Neural crest cell (in vitro differentiated cells): ENCODE measurements around the gene CACNA2D3. TPM values are rescaled to one million over a fixed set of nuclear protein-coding genes. Genes with fewer than 3 reads are reported as not detected.

ENCODE experiments used
- DNase-seq: peaks from one replicate; pipeline ENCODE4 v3.0.0; 2021; ENCODE audit warnings: low read depth, mixed read lengths, low spot score
- H3K27ac Mint-ChIP-seq: one replicate; pipeline ENCODE4 v1.8.0; 2021; ENCODE audit warnings: mild to moderate bottlenecking, mixed read lengths; ENCODE audit not compliant: unreplicated experiment
- H3K27me3 Mint-ChIP-seq: 2 replicates; pipeline ENCODE4 v1.8.0; 2021; ENCODE audit warnings: low read depth, mild to moderate bottlenecking, mixed read lengths
- H3K36me3 Mint-ChIP-seq: 2 replicates; pipeline ENCODE4 v1.8.0; 2021; ENCODE audit warnings: low read depth, mild to moderate bottlenecking, mixed read lengths
- H3K4me1 Mint-ChIP-seq: 2 replicates; pipeline ENCODE4 v1.8.0; 2021; ENCODE audit warnings: mixed read lengths
- H3K4me3 Mint-ChIP-seq: one replicate; pipeline ENCODE4 v1.8.0; 2021; ENCODE audit warnings: mild to moderate bottlenecking, mixed read lengths
- H3K9me3 Mint-ChIP-seq: 2 replicates; pipeline ENCODE4 v1.8.0; 2021; ENCODE audit warnings: mixed read lengths
- total RNA-seq: library from RNA; stranded (reverse); gene quantifications from 2 replicates; pipeline ENCODE4 v1.2.1, GENCODE V29; 2021
- TF ChIP-seq, protein P1 (sequence below): fragments of 200-600 bp; sonication (generic); conservative IDR thresholded peaks from 2 replicates; pipeline ENCODE4 v1.5.0; 2021; ENCODE audit warnings: antibody characterized with exemption, mild to moderate bottlenecking

Gene CACNA2D3
- total RNA-seq, 1 donor from 2014 or later, result 0.82 TPM

DNA sequence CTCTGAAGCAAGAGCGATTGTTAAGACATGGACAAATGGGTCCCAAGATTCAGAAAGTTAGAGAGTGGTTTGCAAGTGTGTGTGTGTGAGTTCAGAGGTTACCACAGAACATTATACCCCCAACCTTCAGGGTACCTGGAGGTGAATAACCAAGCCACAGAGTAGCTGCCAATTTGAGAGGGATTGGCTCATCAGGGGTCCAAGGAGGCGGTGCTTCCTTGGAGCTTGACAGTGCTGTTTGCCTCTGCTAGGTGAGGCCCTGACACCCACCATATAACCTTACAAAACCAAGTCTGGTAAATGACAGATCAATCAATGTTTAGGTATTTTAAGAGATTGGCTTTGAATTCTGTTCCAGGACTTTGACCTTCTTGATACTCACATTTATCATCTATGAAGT lies 769.8 kb downstream of the CACNA2D3 start:
- H3K4me3 Mint-ChIP-seq, result no peak overlapping the region

DNA sequence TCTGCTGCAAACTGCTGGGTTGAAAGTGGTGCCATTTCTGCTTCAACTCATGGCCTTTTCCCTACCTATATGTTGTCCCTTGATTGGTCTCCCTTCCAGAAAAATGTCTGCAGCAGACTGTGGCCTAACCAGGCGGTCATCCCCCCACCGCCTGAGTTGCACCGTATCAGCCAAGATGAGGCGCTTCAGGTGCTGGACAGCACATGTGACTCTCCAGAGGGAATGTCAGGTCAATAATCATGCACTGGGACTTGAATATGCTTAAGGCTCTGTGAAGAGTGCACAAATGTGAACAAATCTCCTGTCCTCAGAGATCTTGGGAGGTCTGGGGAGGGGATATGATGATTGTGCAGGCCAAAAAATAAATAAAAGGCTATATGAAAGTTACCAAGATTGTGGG lies 773.3 kb downstream of the CACNA2D3 start:
- Mint-ChIP-seq H3K36me3 (no peaks in the 10 kb centered on the region), H3K27ac (no peak overlapping the region), H3K4me3 (no peak overlapping the region), H3K9me3 (no peaks in the 10 kb centered on the region), H3K27me3 (no peaks in the 10 kb centered on the region), H3K4me1 (peaks cover 30% of the 10 kb centered on the region)
- TF ChIP-seq, protein P1, sequence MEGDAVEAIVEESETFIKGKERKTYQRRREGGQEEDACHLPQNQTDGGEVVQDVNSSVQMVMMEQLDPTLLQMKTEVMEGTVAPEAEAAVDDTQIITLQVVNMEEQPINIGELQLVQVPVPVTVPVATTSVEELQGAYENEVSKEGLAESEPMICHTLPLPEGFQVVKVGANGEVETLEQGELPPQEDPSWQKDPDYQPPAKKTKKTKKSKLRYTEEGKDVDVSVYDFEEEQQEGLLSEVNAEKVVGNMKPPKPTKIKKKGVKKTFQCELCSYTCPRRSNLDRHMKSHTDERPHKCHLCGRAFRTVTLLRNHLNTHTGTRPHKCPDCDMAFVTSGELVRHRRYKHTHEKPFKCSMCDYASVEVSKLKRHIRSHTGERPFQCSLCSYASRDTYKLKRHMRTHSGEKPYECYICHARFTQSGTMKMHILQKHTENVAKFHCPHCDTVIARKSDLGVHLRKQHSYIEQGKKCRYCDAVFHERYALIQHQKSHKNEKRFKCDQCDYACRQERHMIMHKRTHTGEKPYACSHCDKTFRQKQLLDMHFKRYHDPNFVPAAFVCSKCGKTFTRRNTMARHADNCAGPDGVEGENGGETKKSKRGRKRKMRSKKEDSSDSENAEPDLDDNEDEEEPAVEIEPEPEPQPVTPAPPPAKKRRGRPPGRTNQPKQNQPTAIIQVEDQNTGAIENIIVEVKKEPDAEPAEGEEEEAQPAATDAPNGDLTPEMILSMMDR, result no peak
- no peak for DNase-seq

More for the DNA sequence above, 769.8 kb downstream of the CACNA2D3 start:
- Mint-ChIP-seq H3K27me3 (no peaks in the 10 kb centered on the region), H3K36me3 (peaks cover 5% of the 10 kb centered on the region), H3K4me1 (peaks cover 16% of the 10 kb centered on the region), H3K9me3 (no peaks in the 10 kb centered on the region), H3K27ac (no peak overlapping the region)
- TF ChIP-seq, protein P1, result no peak
- DNase-seq, result no peak

DNA sequence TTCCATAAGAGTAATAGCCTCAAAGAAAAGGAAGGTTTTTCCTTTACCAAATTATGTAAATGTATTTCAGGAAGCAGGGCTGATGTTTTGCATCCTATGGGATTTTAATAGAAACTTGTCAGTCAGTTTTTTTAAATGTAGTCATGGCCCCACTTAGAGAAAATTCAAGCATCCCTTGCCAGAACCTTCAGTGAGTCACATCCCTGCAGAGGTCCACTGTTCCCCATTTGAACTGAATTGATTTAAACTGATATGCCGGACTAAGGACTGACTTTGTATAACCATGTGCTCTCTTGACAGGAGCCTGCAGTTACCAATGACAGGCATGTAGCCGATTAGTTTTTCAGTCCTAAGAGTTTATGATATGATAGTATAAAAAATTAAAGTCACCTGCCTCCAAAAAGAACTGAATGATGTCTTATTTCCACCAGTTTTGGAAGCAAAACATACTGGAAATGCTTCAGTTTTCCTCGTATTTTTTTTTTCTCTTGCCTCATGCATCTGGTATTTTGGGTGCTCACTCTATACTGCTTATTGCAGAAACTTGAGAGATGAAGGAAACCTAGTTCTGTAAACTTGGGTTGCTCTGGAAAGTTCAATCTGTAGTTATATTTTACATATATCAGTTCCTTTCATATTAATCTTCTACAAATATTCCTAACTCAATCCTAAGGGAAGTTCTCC lies 774.8 kb downstream of the CACNA2D3 start:
- Mint-ChIP-seq H3K9me3 (no peaks in the 10 kb centered on the region), H3K4me1 (peaks cover 28% of the 10 kb centered on the region), H3K27ac (no peak overlapping the region), H3K4me3 (no peak overlapping the region), H3K36me3 (no peaks in the 10 kb centered on the region), H3K27me3 (no peaks in the 10 kb centered on the region)
- TF ChIP-seq, protein P1, result no peak
- no peak for DNase-seq

DNA sequence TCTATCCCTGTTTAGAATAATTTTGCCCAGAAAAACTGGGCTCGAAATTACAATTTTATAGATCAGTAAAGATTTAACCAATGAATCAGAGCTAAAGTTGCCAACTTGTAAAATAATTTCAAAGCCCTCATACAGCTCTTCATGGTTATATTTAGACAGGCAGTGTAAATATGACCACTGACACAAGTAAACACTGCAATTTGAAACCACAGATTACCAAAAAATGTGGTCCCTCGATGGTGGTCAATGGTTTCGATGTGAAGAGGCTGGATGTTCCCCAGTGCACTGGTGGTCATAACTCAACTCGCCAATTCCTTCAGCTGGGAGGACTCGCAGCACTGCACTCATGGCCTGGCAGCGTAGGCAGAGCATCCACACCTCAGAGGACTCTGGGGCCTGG lies 776.9 kb downstream of the CACNA2D3 start:
- TF ChIP-seq, protein P1, result no peak
- peaks cover 27% of the 10 kb centered on the region for H3K4me1 Mint-ChIP-seq
- H3K4me3 Mint-ChIP-seq, result no peak overlapping the region
- no peaks in the 10 kb centered on the region for H3K27me3 Mint-ChIP-seq
- H3K27ac Mint-ChIP-seq, result no peak overlapping the region
- no peaks in the 10 kb centered on the region for H3K36me3 Mint-ChIP-seq
- no peaks in the 10 kb centered on the region for H3K9me3 Mint-ChIP-seq
- DNase-seq, result no peak

DNA sequence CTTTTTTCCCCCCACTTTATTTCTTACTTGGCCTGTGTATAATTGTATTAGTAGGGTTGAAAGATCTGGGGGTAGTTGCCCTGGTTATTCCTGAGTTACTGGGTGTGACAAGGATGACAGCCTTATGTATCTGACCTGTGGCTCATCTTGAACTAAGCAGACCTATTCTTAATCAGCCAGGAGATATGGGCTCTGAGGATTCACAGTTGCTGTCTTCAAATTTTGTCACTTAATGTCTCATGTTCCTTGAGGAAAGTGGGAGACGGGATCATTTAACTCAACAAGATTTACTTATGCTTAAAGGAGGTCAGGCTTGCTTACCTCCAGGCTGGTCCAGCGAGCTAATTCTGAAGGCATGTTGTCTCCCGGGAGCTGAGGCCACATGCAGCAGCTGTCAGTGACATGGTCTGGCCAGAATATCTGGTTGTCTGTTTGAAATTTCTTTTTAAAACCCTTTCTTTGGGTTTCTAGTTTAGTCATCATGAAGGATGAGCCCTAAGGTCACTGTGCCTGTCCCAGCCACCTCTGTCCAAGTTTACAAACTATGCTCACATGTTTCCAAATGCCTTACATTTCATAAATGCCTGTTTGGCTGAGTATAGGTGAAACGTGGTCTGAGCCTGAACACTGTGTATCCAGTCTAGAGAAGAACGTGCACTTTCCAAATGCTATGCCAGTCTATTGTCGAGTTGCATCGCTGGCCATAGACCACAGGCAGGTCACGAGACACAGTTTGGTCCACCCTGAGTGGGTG lies 778.7 kb downstream of the CACNA2D3 start:
- Mint-ChIP-seq H3K36me3 (no peaks in the 10 kb centered on the region), H3K9me3 (no peaks in the 10 kb centered on the region), H3K4me3 (no peak overlapping the region), H3K4me1 (peaks cover 27% of the 10 kb centered on the region), H3K27ac (no peak overlapping the region), H3K27me3 (no peaks in the 10 kb centered on the region)
- TF ChIP-seq, protein P1, result no peak
- no peak for DNase-seq
